G401 (cell line): ENCODE results near the gene GMNN. TPM values are rescaled to one million over a fixed set of nuclear protein-coding genes. Genes with fewer than 3 reads are reported as not detected.
"Not testable (repeated sequence)": the region's sequence is repeated elsewhere in the genome, so short reads cannot be mapped to it uniquely, and the experiment has no call there.

ENCODE experiments used
- DNase-seq: peaks from one replicate; pipeline ENCODE4 v3.0.0-alpha.2; 2015; ENCODE audit warnings: low spot score
- in situ Hi-C: cut with HindIII; loops from 2 replicates; pipeline ENCODE4 v1.10.0; 2016; ENCODE audit warnings: low sequenced_read_pairs, mixed read lengths
- total RNA-seq: library from RNA; depleted of rRNA; stranded (reverse); fragments of >200 nt; shearing (Covaris generic); gene quantifications from 2 replicates; pipeline ENCODE4 v1.2.3, GENCODE V29; 2014

The GMNN gene
- total RNA-seq, 1 experiment from 2014 or later: 102 TPM

DNA sequence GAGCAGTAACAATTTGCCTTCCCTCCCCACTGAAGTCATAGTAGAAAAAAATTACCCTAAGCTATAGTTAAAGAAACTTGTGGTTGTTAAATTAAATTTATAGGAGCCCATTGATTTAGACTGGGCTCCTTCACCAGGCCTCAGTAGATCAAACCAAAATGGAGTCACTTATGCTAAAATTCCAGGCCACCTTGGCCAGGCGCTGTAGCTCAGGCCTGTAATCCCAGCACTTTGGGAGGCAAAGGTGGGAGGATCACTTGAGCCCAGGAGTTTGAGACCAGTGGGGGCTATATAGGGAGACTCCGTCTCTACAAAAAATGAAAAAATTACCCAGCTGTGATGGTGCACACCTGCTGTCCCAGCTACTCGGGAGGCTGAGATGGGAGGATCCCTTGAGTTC, 15.0 kb upstream of the GMNN start:
- DNase-seq: no peak
- in situ Hi-C loops: no loop called here

DNA sequence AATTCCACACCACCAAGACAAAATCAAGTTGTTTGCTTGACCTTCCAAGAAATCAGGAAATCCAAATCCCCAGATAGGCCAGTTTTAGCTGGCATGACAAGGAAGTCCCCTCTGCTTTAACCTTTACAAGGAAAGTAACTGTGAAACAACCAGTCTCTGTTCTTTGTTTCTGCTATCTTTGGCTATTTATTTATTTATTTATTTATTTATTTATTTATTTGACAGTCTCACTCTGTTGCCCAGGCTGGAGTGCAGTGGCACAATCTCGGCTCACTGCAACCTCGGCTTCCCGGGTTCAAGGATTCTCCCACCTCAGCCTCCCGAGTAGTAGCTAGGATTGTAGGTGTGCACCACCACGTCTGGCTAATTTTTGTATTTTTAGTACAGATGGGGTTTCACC, 14.5 kb upstream of the GMNN start:
- no peak for DNase-seq
- in situ Hi-C loops: no loop called here

DNA sequence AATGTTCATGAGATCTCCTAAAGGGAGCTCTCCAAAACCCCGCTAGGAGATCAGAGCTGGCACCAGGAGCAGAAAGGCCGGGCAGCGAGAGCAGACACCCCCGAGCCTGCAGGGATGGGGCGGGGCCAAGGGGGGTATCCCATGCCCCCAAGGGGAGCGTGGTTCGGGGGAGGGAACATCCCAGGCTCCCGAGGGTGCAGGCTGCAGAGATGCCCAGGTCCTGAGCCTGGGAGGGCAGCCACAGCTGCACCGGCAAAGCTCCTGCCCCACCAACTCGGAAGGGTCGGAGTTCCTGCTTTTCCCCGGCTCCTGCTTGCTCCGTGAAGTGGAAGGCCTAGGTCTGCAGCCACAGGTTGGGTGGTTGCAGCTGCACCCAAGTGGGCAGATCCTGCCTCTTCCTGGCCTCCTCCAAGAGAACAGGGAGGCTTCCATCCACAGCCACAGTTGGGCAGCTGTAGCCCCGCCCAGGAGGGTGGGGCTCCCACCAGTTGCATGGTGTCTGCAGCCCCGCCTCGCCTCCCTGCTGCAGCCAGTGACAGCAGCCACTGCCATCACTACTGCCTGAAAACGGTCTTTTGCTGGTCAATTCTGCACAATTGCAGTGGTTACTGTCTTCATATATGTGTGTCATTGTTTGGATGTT, 13.4 kb upstream of the GMNN start:
- in situ Hi-C loops: no loop called here
- DNase-seq: no peak

GRCh38 chr6:24761851-24762250, 12.9 kb upstream of the GMNN start:
- in situ Hi-C loops: no loop called here
- no peak for DNase-seq

- no peak for DNase-seq
- in situ Hi-C loops: no loop called here
These were observed 11.2 kb upstream of the GMNN start for GRCh38 chr6:24763578-24763977.

DNA sequence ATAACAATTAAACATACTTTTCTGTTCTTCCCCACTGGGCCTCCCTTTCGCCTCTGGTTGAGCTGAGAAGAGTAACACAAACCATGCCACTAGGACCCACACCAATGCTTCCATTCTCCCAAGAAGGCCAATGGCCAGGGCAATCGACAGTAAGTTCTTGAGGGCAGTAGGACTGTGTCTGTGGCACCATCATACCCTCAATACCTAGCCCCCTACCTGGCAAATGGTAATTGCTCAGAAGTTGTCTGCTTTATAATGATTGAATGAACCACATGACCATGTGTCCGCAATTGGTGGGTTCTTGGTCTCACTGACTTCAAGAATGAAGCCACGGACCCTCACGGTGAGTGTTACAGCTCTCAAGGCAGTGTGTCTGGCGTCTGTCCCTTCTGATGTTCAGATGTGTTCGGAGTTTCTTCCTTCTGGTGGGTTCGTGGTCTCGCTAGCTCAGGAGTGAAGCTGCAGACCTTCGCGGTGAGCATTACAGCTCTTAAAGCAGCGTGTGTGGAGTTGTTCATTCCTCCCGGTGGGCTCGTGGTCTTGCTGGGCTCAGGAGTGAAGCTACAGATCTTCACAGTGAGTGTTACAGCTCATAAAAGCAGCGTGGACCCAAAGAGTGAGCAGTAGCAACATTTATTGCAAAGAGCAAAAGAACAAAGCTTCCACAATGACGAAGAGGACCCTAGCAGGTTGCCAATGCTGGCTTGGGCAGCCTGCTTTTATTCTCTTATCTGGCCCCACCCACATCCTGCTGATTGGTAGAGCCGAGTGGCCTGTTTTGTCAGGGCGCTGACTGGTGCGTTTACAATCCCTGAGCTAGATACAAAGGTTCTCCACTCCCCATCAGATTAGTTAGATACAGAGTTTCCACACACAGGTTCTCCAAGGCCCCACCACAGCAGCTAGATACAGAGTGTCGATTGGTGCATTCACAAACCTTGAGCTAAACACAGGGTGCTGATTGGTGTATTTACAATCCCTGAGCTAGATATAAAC, 9.6 kb upstream of the GMNN start:
- DNase-seq, in situ Hi-C loops: not testable (repeated sequence)

GRCh38 chr6:24765968-24766367, 8.8 kb upstream of the GMNN start:
- DNase-seq, in situ Hi-C loops: not testable (repeated sequence)

- in situ Hi-C loops: no loop called here
These were observed 7.9 kb upstream of the GMNN start for GRCh38 chr6:24766680-24767462.

DNA sequence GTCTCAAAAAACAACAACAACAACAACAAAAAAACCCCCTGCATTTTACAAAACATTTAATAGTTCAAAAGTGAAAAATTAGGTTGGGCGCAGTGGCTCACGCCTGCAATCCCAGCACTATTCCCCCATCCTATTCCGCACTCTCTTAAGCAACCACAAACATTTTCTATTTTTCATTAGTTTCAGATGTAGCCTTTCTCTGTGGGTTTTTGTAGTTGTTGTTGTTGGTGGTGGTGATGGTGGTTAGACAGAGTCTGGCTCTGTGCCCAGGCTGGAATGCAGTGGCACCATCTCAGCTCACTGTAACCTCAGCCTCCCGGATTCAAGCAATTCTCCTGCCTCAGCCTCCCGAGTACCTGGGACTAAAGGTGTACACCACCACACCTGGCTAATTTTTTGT, 6.4 kb upstream of the GMNN start:
- DNase-seq: no peak
- in situ Hi-C loops: no loop called here

More at GRCh38 chr6:24766680-24767462, 7.9 kb upstream of the GMNN start:
- peak; percentile 16 for DNase-seq

GRCh38 chr6:24775520-24776058, 852 bp downstream of the GMNN start:
- in situ Hi-C loops: no loop called here
- no peak for DNase-seq

DNA sequence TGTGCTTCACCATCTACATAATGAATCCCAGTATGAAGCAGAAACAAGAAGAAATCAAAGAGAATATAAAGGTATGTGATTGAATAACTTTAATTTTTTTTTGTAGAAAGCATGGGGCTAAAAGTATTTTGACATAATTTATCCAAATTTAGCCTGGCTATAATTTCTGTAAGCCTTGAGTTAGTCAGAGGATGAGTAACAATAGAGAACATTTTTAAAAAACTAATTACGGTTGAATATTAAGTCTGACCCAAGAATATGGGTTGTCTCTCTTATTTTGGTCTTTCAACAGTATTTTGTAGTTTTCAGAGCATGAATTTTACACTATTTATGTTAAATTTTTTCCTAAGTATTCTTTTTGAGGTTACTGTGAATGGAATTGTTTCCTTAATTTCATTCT, 2.5 kb downstream of the GMNN start:
- in situ Hi-C loops: no loop called here
- no peak for DNase-seq

GRCh38 chr6:24778121-24778520, 3.4 kb downstream of the GMNN start:
- in situ Hi-C loops: no loop called here
- no peak for DNase-seq

DNA sequence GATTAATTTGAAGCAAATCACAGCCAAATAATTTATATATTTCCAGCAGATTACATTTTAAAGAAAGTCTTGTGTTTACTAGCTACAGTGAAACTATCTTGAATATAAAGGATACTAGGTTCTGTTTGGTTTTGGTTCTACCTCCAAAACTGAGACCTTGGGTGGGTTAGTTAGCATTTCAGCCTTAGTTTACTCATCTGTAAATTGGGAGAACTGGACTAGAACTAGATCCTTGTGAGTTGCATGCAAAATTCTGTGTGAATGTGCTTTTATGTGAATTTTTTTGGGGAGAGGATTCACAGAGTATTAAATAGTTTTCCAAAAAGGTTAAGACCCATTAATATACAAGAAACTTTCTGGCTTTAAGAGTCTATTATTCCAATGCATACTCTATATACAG, 4.1 kb downstream of the GMNN start:
- no peak for DNase-seq
- in situ Hi-C loops: no loop called here

DNA sequence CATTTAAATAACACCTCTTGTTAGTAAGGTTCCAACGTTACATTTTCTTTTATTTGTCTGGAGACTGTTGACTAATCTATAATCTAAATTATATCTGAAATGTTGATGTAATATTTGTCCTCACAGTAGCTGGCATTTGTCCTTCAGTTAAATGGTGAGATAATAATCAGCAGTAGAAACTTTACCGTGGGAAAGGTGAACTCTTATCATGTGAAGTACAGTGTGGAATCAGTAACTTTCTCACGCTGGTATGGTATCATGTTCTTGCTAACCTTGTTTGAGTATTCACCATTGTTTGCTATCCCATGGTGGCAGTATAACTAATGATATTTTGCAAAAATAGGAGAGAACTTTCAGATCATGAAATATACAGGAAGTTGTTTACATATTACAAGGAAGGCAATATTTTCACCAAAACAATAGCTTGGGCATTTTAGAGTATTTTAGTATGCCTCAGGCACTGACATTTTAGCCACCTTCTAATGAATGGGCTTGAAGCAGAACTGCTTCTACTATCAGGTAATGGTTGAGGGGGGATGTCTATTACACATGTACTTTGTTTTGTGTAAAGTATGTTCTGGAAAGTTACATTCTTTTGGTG, 4.8 kb downstream of the GMNN start:
- no peak for DNase-seq
- in situ Hi-C loops: no loop called here

GRCh38 chr6:24780206-24780605, 5.5 kb downstream of the GMNN start:
- in situ Hi-C loops: no loop called here
- DNase-seq: no peak

DNA sequence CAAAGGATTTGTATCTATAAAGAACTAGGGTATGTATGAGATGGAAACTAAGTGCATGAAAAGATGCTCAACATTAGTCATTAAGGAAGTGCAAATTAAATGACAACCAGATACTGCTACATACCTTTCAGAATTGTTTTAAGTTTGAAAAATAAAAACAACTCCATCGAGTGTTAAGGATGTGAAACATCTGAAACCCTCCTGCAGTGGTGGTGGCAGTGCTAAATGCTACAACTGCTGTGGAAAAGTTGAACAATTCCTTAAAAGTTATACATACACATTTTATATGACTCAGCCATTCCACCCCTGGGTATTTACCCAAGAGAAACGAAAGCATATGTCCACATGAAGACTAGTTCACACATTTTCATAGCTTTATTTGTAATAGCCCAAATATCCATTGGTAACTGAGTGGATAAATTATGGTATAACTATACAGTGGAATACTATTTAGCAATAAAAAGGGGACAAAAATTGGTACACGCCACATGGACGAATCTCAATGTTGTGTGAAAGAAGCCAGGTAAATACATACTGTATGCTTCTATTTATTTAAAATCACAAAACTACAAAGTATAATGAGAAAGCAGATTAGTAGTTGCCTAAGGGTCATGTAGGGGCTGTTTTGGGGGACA, 13.4 kb downstream of the GMNN start:
- in situ Hi-C loops: no loop called here
- no peak for DNase-seq

DNA sequence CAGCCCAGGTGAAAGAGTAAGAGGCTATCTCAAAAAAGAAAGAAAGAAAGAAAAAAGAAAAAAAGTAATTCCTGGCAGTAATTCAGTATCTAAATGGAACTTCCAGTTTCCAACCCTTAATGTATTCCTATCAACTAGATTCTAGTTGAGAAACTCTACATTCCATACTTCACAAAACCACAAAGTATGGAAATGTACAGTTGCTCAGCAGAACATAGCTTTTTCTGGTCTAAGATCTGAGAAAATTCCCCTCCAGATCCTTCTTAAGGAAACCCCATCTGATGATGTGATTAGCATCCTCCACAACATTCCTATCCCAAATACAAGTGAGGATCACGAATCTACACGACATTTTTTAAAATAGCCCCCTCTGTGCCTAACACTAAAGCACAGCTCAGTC, 20.4 kb downstream of the GMNN start:
- no peak for DNase-seq
- in situ Hi-C loops: no loop called here

DNA sequence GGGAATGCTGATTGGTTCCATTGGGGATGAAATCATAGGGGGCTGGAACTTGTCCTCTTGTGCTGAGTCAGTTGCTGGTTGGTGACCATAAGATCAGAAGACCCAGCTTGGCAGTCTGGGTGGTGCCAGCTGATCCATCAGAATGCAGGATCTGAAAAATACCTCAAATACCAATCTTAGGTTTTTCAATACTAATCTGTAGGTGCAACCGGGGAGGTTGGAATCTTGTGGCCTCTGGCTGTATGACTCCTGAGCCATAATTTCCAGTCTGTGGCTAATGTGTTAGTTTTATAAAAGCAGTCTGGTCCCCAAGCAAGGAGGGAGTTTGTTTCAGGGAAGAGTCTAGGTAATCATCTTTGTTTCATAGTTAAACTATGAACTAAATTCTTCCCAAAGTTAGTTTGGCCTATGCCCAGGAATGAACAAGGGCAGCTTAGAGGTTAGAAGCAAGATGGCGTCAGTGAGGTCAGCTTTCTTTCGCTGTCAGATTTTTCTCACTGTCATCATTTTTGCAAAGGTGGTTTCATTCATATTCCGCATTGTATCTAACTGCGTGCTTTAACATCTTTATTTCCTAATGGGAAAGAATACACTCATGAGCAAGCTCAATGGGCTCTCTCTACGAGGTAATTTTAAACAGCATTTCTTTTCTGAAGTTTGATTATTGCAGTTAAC, 22.0 kb downstream of the GMNN start:
- in situ Hi-C loops: no loop called here
- DNase-seq: no peak
